Nephron progenitor cell (in vitro differentiated cells): ENCODE measurements around the gene UTP4.

Experiments used
- DNase-seq: peaks from one replicate; pipeline ENCODE4 v3.0.0; 2021
- H3K27ac Mint-ChIP-seq: 2 replicates; pipeline ENCODE4 v1.8.0; 2021; ENCODE audit warnings: mild to moderate bottlenecking, moderate library complexity, mixed read lengths
- H3K27me3 Mint-ChIP-seq: 2 replicates; pipeline ENCODE4 v1.8.0; 2021; ENCODE audit warnings: mild to moderate bottlenecking, low read depth, mixed read lengths; ENCODE audit not compliant: poor library complexity
- H3K36me3 Mint-ChIP-seq: 2 replicates; pipeline ENCODE4 v1.8.0; 2021; ENCODE audit warnings: low read depth, mixed read lengths
- H3K4me1 Mint-ChIP-seq: 2 replicates; pipeline ENCODE4 v1.8.0; 2021; ENCODE audit warnings: mixed read lengths
- H3K4me3 Mint-ChIP-seq: 2 replicates; pipeline ENCODE4 v1.8.0; 2021; ENCODE audit warnings: mild to moderate bottlenecking, moderate library complexity, mixed read lengths
- H3K9me3 Mint-ChIP-seq: 2 replicates; pipeline ENCODE4 v1.8.0; 2021; ENCODE audit warnings: mild to moderate bottlenecking, moderate library complexity, mixed read lengths
- CTCF ChIP-seq: fragments of 200-600 bp; sonication (generic); IDR thresholded peaks from 2 replicates; pipeline ENCODE4 v1.5.0; 2021; ENCODE audit warnings: antibody characterized with exemption

UTP4 gene

GRCh38 chr16:69157196-69157595 is 24.7 kb downstream of the UTP4 start:
- peaks cover 2% of the 10 kb centered on the region for H3K27me3 Mint-ChIP-seq
- no peak overlapping the region for H3K27ac Mint-ChIP-seq
- no peak for TF ChIP-seq CTCF
- no peaks in the 10 kb centered on the region for H3K9me3 Mint-ChIP-seq
- H3K4me1 Mint-ChIP-seq = no peaks in the 10 kb centered on the region
- no peak overlapping the region for H3K4me3 Mint-ChIP-seq
- H3K36me3 Mint-ChIP-seq = peaks cover 74% of the 10 kb centered on the region
- no peak for DNase-seq

GRCh38 chr16:69160192-69160591 is 27.7 kb downstream of the UTP4 start:
- Mint-ChIP-seq H3K4me3 (no peak overlapping the region), H3K36me3 (peaks cover 68% of the 10 kb centered on the region), H3K4me1 (peaks cover under 1% of the 10 kb centered on the region), H3K27ac (peak overlapping the region; percentile 22), H3K9me3 (no peaks in the 10 kb centered on the region), H3K27me3 (peaks cover 2% of the 10 kb centered on the region)
- DNase-seq = no peak
- no peak for TF ChIP-seq CTCF

- Mint-ChIP-seq H3K9me3 (no peaks in the 10 kb centered on the region), H3K4me1 (peaks cover 16% of the 10 kb centered on the region), H3K4me3 (no peak overlapping the region), H3K27ac (peak overlapping the region; percentile 30), H3K27me3 (no peaks in the 10 kb centered on the region), H3K36me3 (peaks cover 73% of the 10 kb centered on the region)
- TF ChIP-seq CTCF = no peak
- no peak for DNase-seq
Measured at GRCh38 chr16:69165584-69165983, 33.1 kb downstream of the UTP4 start.

- H3K4me1 Mint-ChIP-seq = peaks cover 16% of the 10 kb centered on the region
- H3K36me3 Mint-ChIP-seq = peaks cover 71% of the 10 kb centered on the region
- no peak for DNase-seq
- H3K27me3 Mint-ChIP-seq = no peaks in the 10 kb centered on the region
- H3K4me3 Mint-ChIP-seq = no peak overlapping the region
- H3K9me3 Mint-ChIP-seq = no peaks in the 10 kb centered on the region
- TF ChIP-seq CTCF = no peak
- peak overlapping the region; percentile 30 for H3K27ac Mint-ChIP-seq
Measured at GRCh38 chr16:69166221-69166833, 33.9 kb downstream of the UTP4 start.

- Mint-ChIP-seq H3K4me1 (peaks cover 16% of the 10 kb centered on the region), H3K9me3 (no peaks in the 10 kb centered on the region), H3K36me3 (peaks cover 70% of the 10 kb centered on the region), H3K4me3 (no peak overlapping the region), H3K27me3 (no peaks in the 10 kb centered on the region), H3K27ac (peak overlapping the region; percentile 30)
- TF ChIP-seq CTCF = no peak
- no peak for DNase-seq
Measured at GRCh38 chr16:69166946-69167930, 34.8 kb downstream of the UTP4 start.
